HUES64 (cell line): ENCODE results near the gene TBX4.

Experiments
- H3K27ac ChIP-seq: 2 replicates; pipeline ENCODE4 v1.7.0; 2013; ENCODE audit warnings: low read depth, low read length, inconsistent platforms
- H3K27me3 ChIP-seq: 2 replicates; pipeline ENCODE4 v1.6.1; 2013; ENCODE audit warnings: mild to moderate bottlenecking, low read length; ENCODE audit not compliant: insufficient read depth
- H3K36me3 ChIP-seq: 2 replicates; pipeline ENCODE4 v1.6.1; 2013; ENCODE audit warnings: mild to moderate bottlenecking, low read length; ENCODE audit not compliant: insufficient read depth
- H3K4me1 ChIP-seq: 2 replicates; pipeline ENCODE4 v1.6.1; 2013; ENCODE audit warnings: mild to moderate bottlenecking, low read length, moderate library complexity; ENCODE audit not compliant: insufficient read depth
- H3K4me3 ChIP-seq: 2 replicates; pipeline ENCODE4 v1.5.1; 2013; ENCODE audit warnings: mild to moderate bottlenecking, low read length, moderate library complexity
- H3K9ac ChIP-seq: 2 replicates; pipeline ENCODE4 v1.6.1; 2013; ENCODE audit warnings: mild to moderate bottlenecking, low read depth, low read length
- H3K9me3 ChIP-seq: 2 replicates; pipeline ENCODE4 v1.6.1; 2013; ENCODE audit warnings: low read depth, low read length; ENCODE audit not compliant: insufficient read depth
- WGBS: fragments of 150-250, 120-280 bp; methylation state at CpG from one replicate; pipeline ENCODE4 v1.1.7; 2013; ENCODE audit warnings: missing lambda C conversion rate; 5-methylcytosine and 5-hydroxymethylcytosine counted together

TBX4 gene

DNA sequence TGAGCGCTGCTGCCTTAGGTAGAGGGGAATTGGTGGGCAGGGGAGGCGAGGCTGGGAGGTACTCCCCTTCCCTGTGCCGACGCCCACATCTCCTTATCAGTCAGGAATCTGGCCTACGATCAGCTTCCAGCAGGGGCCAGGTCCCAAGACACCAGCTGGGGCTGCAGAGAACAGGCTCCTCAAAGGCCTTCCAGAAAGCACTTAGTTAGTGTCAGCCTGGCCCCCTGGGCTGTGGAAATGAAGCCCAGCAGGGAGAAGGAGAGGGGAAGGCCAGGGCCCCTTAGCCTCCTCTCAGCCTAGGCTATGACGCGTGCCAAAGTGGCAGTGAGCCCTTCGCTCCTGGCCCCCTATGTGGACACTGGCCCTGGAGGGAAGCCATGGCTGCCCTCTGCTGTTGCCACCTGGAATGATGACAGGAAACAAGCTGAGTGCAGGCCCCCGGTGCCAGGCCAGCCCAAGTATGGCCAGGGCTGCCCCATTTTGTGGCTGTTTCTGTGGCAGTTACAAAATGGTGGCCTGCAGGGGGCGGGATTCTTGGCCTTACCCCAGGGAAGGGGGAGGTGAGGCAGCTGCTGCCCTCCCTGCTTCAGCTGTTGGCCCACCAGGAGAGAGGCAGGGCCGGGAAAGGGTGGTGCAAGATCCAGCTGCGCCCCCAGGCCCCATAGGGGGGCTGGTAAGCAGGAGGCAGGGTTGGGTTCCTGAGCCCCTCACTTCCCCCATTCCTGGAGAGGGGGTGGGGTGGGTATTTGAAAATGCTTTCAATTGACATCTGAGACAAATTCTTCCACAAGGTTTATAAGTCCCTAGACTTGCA, 11.3 kb downstream of the TBX4 start:
- WGBS = 58% methylated on average over 10 of the region's 12 CpGs
- peaks cover 90% of the 10 kb centered on the region for H3K27me3 ChIP-seq
- H3K9ac ChIP-seq = no peak overlapping the region
- H3K4me3 ChIP-seq = no peak overlapping the region
- H3K4me1 ChIP-seq = peaks cover 19% of the 10 kb centered on the region
- no peaks in the 10 kb centered on the region for H3K9me3 ChIP-seq
- no peaks in the 10 kb centered on the region for H3K36me3 ChIP-seq
- no peak overlapping the region for H3K27ac ChIP-seq

DNA sequence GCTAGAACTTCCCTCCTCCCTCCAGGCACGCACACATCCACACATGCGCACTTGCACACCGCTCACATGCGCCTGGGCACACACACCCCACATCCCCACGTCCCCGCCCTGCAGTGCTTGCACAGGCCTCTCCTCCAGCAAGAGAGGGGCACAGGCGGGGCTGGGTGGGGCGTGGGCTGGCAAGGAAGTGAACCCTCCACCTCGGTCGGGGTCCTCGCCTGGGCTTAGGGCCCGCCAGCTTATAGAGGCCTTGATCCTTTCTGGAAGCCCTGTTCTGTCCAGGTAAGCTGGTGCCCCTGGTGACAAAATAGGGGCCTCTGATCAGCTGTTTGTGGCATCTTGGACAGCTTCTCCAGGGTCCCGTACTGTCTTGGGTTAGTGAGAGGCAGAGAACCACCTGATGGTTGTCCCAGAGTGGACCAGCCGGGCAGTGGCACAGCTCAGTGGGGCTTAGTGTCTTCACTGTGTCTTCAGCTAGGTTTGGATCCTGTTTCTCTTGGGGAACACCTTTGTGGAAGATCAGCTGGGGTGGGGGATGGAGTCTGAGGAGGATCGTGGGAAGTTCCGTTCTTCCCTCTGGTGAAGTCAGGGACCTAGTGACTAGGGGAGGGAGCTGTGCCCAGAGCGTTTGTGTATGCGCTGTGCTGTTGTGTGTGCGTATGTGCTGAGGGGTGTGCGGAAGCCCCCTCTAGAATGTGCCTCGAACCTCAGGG, 12.1 kb downstream of the TBX4 start:
- no peak overlapping the region for H3K9ac ChIP-seq
- no peaks in the 10 kb centered on the region for H3K36me3 ChIP-seq
- WGBS = 74% methylated on average over 21 of the region's 21 CpGs
- H3K4me3 ChIP-seq = no peak overlapping the region
- H3K4me1 ChIP-seq = peaks cover 19% of the 10 kb centered on the region
- no peak overlapping the region for H3K27ac ChIP-seq
- peaks cover 90% of the 10 kb centered on the region for H3K27me3 ChIP-seq
- no peaks in the 10 kb centered on the region for H3K9me3 ChIP-seq

DNA sequence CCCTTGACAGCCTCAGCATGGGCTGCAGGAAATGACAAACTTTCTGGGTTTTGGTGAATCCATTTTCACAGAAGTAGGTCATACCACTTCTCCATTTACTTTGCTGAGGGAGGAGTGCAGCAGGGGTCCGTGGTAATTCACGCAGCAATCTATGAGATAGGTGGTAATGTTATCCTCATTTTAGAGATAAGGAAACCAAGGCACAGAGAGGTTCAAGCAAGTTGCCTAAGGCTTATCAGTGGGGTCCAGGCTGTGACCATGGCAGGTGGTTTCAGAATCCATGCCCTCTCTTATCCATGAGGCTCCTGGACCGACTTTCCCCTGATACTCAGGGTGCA, 12.6 kb downstream of the TBX4 start:
- H3K4me1 ChIP-seq = peaks cover 19% of the 10 kb centered on the region
- H3K27me3 ChIP-seq = peaks cover 90% of the 10 kb centered on the region
- H3K27ac ChIP-seq = no peak overlapping the region
- no peak overlapping the region for H3K9ac ChIP-seq
- 59% methylated on average over 3 of the region's 3 CpGs for WGBS
- H3K9me3 ChIP-seq = no peaks in the 10 kb centered on the region
- no peaks in the 10 kb centered on the region for H3K36me3 ChIP-seq
- no peak overlapping the region for H3K4me3 ChIP-seq

DNA sequence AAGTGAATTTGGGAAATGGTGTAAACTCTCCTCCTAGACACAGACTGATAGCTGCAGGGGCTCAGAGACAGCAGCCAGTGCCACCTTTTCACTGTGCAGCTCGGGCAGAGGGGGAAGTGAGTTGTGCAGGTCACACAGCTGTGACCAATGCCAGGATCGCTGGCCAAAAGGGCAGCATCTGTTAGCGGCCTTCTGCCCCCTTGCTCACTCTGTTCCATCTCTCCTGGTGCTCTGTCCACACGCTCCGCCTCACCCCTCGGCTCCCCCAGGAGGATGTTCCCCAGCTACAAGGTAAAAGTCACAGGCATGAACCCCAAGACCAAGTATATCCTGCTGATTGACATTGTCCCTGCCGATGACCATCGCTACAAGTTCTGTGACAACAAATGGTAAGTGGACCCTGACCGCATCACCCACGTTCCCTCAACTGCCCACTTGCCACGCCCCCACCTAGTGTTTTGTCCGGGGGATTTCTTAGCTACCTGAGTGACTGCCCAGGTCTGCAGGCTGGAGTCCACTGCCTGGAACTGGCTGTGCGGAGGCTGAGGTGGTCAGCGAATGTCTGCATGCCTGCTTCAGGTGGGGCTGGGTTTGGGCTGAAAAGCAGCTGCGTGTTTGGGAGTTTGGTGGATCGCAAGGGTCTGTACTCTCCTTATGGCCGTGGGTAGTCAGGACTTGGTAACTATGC, 13.5 kb downstream of the TBX4 start:
- no peak overlapping the region for H3K27ac ChIP-seq
- H3K27me3 ChIP-seq = peaks cover 88% of the 10 kb centered on the region
- no peaks in the 10 kb centered on the region for H3K9me3 ChIP-seq
- WGBS = 84% methylated on average over 17 of the region's 17 CpGs
- peaks cover 14% of the 10 kb centered on the region for H3K4me1 ChIP-seq
- no peak overlapping the region for H3K9ac ChIP-seq
- H3K36me3 ChIP-seq = no peaks in the 10 kb centered on the region
- H3K4me3 ChIP-seq = no peak overlapping the region

DNA sequence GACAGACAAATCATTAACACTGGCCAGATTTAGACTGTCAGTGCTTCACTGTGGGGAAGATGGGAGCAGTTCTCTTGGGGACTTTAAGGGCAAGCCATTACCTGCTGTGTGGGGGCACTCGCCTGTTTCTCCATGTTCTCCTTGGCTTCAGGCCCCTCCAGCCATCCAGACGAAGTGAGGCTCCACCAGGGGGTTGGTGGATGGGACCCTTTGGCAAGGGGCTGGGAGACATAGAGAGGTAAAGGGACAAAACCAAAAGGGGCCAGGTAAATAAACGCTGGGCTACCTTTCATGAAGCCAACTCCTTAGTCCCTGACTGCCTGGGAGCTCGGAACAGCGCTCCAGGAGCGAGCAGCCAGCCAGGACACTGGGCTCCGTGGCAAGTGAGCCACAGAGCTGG, 14.0 kb downstream of the TBX4 start:
- Histone ChIP-seq H3K27me3 (peaks cover 82% of the 10 kb centered on the region), H3K27ac (no peak overlapping the region), H3K9me3 (no peaks in the 10 kb centered on the region), H3K4me3 (no peak overlapping the region), H3K4me1 (peaks cover 13% of the 10 kb centered on the region), H3K9ac (no peak overlapping the region), H3K36me3 (no peaks in the 10 kb centered on the region)
- WGBS = 85% methylated on average over 7 of the region's 7 CpGs

DNA sequence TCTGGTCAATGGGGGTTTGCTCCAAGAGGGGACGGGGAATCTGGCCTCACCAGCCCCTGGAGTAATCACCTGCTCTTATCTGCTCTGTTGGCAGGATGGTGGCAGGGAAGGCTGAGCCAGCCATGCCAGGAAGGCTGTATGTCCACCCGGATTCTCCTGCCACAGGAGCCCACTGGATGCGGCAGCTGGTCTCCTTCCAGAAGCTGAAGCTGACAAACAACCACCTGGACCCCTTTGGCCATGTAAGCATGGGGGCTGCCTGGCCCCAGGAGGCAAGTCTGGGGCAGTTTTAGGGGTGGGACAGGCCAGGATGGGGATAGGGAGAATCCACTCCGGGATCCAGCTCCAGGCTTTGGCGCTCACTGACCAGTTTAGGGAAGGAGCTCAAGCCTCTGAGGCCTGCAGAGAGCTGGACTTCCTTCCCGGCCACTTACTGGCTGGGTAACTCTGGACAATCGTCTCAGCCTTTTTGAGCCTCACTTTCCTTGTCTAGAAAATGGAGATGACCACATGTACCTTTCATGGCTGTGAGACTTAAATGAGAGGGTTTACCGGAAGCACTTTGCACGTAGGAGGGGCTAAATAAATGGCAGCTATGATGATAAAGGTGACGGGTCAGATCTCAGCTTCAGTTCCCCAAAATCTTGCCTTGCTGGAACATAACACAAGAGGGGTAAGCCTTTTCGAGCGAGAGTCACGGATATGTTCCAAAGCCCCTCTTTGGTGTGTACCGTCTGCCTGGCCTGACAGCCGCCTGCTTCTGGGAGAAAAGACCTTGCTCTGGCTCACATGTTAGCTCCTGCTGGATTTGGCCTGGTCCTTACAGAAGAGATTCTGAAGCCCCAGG, 15.4 kb downstream of the TBX4 start:
- Histone ChIP-seq H3K4me1 (peaks cover 11% of the 10 kb centered on the region), H3K36me3 (no peaks in the 10 kb centered on the region), H3K27me3 (peaks cover 68% of the 10 kb centered on the region), H3K9me3 (no peaks in the 10 kb centered on the region), H3K4me3 (peak overlapping the region; percentile 25), H3K9ac (no peak overlapping the region), H3K27ac (no peak overlapping the region)
- 48% methylated on average over 15 of the region's 15 CpGs for WGBS

DNA sequence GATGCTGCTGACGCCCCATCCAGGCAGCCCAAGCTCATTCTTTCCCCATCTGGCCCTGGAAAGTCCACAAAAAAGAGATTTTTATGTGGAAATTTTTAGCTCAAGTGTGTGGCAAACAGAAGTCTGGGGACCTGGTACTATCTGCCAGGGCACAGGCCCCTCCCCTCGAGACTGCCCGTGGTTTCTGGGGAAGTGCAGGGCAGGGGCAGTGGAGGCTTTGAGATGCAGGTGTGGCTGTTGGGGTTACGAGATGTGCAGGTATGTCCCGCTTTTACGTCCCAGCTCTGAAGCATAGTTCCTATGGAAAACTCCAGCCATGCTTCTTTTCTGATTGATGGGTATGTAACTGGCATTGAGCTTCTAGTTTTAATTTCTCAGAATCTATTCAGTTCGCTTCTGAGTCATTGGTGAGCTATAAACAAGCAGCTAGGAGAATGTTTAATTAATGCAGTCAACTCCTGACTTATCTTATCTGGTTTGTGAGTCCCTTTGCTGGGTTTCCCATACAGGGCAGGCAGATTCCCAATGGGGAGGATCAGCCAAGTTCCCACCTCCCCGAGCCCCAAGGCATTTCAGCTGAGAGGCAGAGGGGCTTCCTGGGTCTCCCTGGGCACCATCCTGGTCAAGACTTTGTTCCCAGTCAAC, 16.2 kb downstream of the TBX4 start:
- Histone ChIP-seq H3K9ac (no peak overlapping the region), H3K9me3 (no peaks in the 10 kb centered on the region), H3K27ac (no peak overlapping the region), H3K4me1 (peaks cover 8% of the 10 kb centered on the region), H3K36me3 (no peaks in the 10 kb centered on the region), H3K4me3 (no peak overlapping the region), H3K27me3 (peaks cover 61% of the 10 kb centered on the region)
- WGBS = 73% methylated on average over 8 of the region's 8 CpGs

DNA sequence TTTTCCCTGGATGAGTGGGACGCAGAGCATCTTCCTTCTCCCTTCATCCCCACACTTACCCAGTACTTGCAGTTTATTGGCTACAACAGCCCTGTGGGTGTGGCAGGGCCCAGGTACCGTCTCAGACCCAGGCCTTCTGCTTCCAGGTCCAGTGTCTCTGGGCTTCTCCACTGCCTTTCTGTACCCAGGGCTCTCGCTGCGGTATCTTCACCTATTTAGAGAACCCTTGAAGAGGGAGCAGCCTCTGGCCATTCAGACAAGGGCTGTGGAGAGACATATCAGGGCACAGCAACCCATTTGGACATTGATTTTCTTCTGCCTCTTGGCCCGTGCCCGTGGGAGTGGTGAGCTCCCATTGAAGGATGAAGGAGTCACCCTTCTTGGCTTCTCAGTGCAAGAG, 17.3 kb downstream of the TBX4 start:
- H3K36me3 ChIP-seq = no peaks in the 10 kb centered on the region
- H3K27me3 ChIP-seq = peaks cover 50% of the 10 kb centered on the region
- 88% methylated on average over 6 of the region's 6 CpGs for WGBS
- H3K9me3 ChIP-seq = no peaks in the 10 kb centered on the region
- no peak overlapping the region for H3K9ac ChIP-seq
- peaks cover 8% of the 10 kb centered on the region for H3K4me1 ChIP-seq
- no peak overlapping the region for H3K27ac ChIP-seq
- no peak overlapping the region for H3K4me3 ChIP-seq

DNA sequence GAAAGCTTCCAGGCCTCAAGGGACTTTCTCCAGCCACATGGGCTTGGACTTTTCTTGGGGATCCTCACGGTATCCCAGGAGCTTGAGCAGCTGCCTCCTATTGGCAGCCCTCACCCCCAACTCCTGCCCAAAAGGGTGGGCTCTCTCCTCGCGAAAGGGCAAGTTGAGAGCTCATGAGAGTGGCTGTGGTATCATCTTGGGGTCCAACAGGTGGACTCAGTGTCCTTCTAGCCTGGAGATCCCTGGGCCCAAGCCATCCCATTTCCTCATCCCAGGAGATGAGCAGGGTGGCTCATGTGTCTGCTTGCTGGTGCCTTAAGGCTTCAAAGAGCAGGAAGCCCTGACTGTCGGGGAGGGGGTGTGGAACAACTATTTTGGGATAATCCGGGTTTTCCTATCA, 17.7 kb downstream of the TBX4 start:
- WGBS = 93% methylated on average over 5 of the region's 5 CpGs
- peaks cover 45% of the 10 kb centered on the region for H3K27me3 ChIP-seq
- H3K9ac ChIP-seq = no peak overlapping the region
- no peaks in the 10 kb centered on the region for H3K9me3 ChIP-seq
- no peak overlapping the region for H3K4me3 ChIP-seq
- H3K27ac ChIP-seq = no peak overlapping the region
- H3K36me3 ChIP-seq = no peaks in the 10 kb centered on the region
- H3K4me1 ChIP-seq = peaks cover 8% of the 10 kb centered on the region

DNA sequence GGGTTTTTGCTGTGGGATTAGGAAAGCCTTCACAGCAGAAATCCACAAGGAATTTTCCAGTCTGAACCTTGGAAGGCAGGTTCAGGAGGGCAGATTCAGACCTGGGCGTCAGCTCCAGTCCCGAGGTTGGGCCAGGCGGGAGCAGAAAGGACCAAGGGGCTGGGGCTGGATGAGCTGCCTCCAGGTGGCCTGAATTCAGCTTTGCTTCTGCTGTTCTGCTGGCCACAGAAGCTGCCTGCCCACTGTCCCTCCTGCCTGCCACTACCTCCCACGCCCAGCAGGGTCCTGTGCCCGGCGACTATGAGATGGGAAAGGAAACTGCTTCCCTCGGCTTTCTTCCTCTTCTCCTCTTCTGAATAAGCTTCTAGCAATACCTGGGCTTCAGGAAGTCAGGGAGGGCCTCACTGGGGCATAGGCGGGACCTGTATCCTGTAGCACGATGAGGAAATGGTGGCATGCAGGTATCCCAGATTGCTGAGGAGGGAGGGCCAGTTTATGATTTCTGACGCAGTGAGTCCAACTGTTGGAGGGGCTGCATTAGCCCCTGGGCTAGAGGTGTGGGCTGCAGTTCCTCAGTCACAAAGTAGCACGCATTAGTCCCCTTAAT, 18.4 kb downstream of the TBX4 start:
- H3K27me3 ChIP-seq = peaks cover 40% of the 10 kb centered on the region
- no peaks in the 10 kb centered on the region for H3K9me3 ChIP-seq
- peaks cover 8% of the 10 kb centered on the region for H3K4me1 ChIP-seq
- no peaks in the 10 kb centered on the region for H3K36me3 ChIP-seq
- 85% methylated on average over 11 of the region's 11 CpGs for WGBS
- H3K27ac ChIP-seq = no peak overlapping the region
- H3K9ac ChIP-seq = no peak overlapping the region
- no peak overlapping the region for H3K4me3 ChIP-seq
